GM21529 (cell line): ENCODE measurements around the gene VSX2.
A peak's percentile ranks its signal among the peaks of the same experiment; 100 is the strongest.

Experiments used
- ATAC-seq: cut with Tn5 transposase; IDR thresholded peaks from one replicate; pipeline ENCODE4 v1.9.1; 2021; ENCODE audit not compliant: unreplicated experiment

Gene VSX2

DNA sequence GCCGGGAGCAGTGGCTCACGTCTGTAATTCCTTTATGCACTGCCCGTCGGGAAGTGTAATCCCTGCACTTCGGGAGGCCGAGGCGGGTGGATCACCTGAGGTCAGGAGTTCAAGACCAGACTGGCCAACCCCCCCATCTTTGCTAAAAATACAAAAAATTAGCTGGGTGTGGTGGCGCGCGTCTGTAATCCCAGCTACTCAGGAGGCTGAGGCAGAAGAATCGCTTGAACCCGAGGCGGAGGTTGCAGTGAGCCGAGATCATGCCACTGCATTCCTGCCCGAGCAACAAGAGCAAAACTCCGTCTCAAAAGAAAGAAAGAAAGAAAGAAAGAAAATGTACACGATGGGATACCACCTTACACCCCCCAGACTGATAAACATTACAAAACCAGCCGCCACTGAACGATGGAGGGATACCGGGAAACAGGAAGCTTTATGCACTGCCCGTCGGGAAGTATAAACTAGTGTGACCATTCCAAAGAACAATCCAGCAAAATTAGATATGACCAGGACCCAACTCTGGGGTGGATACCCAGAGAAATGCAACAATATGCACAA is 62.4 kb downstream of the VSX2 start:
- no peak for ATAC-seq

DNA sequence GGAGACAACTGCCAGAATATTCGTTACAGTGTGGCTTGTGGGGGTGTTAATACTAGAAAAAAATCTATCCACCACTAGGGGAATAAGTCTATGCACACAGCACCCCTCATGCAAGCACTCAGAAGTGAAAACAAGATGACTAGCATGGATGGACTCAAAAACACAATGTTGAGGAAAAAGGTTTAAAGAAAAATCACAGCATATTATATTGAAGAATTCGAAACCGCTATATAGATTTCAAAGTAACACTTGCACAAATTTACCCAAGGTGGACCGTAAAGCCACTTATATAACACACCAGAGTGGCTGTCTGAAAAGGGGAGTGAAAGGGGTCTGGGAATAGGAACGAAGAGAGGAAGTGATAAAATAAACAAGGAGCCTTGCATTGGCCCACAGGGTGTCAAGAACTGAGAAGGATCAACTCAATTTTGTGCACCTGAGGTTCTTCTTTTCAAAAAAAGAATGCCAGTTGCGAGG is 62.9 kb downstream of the VSX2 start:
- ATAC-seq, result peak; percentile 42

DNA sequence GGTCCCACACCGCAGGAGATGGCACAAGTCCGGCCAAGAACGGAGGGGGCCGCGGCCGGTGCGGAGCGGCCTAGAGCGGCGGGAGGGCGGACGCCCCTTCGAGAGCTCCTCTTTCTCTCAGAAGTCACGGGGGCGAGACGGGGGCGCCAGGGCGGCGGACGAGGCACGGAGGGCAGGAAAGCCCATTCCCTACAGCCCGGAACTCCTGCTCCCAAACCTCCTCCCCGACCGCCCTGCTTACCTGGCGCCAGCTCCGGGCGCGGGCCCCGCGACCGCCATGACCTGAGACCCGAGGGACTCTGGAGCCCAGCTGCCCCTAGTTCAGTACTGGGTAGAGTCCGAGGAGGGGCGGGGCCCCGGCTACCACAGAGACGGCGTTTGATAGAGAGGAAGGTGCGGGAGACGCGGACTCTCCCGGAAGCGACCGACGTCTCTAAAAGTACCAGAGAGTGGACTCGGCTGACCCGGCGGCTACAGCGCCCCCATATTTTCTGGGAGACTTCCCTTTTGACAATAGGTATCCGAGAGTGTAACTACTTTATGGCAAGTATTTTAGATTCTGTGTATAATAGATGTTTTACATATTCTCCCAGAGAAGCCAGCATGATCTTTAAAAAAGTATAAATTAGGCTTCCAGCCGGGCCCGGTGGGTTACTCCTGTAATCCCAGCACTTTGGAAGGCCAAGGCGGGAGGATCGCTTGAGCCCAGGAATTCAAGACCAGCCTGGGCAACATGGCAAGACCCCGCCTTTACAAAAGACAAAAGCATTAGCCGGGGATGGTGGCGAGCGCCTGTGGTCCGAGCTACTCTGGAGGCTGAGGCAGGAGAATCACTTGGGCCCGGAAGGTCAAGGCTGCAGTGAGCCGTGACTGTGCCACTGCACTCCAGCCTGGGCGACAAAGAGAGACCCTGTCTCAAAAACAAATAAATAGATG is 63.7 kb downstream of the VSX2 start, which contains the start of gene ABCD4:
Gene ABCD4, minus strand, starts transcription at position 301 of the 936 bp plus-strand sequence. Its CDS starts 22 bp downstream, at position 279.
- ATAC-seq, result peak; percentile 97

DNA sequence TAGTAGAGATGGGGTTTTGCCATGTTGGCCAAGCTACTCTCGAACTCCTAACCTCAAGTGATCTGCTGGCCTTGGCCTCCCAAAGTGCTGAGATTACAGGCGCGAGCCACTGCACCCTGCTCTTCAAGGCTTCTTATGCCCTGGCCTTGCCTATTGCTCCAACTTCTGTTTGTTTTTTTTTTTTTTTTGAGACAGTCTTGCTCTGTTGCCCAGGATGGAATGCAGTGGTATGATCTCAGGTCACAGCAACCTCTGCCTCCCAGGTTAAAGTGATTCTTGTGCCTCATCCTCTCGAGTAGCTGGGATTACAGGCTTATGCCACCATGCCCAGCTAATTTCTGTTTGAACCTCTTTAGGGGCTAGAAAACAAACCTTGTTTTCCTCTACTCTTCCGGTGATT is 69.4 kb downstream of the VSX2 start:
- no peak for ATAC-seq

DNA sequence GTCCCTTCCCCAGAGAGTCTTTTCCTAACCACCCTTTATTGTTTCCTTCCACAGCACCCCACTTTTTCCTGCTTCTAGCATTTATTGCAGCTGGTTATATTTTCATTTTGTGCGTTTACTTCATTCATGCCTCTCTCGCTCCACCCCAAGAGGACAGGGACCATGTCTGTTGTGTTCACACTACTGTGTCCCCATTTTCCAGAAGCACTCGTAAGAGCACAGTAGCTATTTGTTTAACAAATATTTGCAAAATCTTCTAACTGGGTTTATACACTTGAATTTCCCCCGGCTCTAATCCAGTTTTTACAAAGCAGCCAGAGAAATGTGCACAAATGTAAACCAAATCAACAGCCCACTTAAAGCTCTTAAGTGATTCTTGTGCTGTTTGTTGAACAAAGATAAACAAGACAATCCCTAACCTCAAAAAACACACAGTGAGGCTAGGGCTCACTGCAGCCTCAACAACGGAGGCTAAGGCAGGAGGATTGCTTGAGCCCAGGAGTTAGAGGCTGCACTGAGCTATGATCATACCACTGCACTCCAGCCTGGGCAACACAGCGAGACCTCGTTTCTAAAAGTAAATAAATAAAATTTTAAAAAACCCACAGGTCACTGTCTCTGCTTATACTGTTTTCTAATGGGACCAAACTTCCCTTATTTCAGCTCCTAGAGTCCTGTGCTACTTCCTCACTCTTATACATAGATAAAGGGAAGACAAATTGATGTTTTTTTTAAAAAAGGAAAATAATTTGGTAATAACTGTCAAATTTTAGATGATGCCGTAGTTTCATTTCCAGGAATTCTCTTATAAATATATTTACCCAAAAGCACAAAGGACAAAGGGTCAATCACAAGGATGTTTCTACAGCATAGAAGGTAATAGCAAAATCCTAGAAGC is 70.1 kb downstream of the VSX2 start:
- no peak for ATAC-seq

DNA sequence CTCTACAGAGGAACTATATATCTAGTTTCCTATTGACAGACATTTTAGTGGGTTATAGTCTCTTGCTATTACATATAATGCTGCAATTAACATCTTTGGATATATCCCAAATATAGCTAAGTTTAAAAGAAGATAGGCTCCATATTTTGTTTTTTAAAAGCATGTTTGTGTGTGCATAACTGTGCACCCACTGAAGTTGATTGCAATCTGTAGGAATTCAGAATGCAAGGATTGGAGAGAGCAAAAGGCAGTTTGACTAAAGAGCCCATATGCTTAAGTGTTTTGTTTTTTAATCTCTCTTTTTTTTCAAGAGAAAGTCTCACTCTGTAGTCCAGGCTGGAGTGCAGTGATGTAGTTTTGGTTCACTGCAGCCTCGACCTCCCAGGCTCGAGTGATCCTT is 72.9 kb downstream of the VSX2 start:
- ATAC-seq, result no peak
